Activated CD4-positive, alpha-beta memory T cell treated with anti-CD3 and anti-CD28 coated beads for 36 hours (primary cell): ENCODE measurements around the gene FBXO33. TPM values are rescaled to one million over a fixed set of nuclear protein-coding genes. Genes with fewer than 3 reads are reported as not detected.

Experiments
- CTCF ChIA-PET: fragments of 350-600 bp; sonication (Branson Sonifier 250); formaldehyde crosslinking; loops from one replicate; lab custom pipeline; 2021; ENCODE audit warnings: antibody characterized with exemption, inconsistent platforms; lab: Charles Lee
- POLR2A ChIA-PET: fragments of 350-600 bp; sonication (Branson Sonifier 250); formaldehyde crosslinking; loops from one replicate; lab custom pipeline; 2021; ENCODE audit warnings: antibody characterized with exemption; lab: Charles Lee
- DNase-seq: peaks from one replicate; pipeline ENCODE4 v3.0.0-alpha.2; 2020
- H3K27ac Mint-ChIP-seq: one replicate; pipeline ENCODE4 v1.8.0; 2021; ENCODE audit warnings: mixed read lengths
- H3K27me3 Mint-ChIP-seq: one replicate; pipeline ENCODE4 v1.8.0; 2021; ENCODE audit warnings: mixed read lengths
- H3K36me3 Mint-ChIP-seq: one replicate; pipeline ENCODE4 v1.8.0; 2021; ENCODE audit warnings: mixed read lengths
- H3K4me1 Mint-ChIP-seq: one replicate; pipeline ENCODE4 v1.8.0; 2021; ENCODE audit warnings: low read depth, mixed read lengths
- H3K4me3 Mint-ChIP-seq: one replicate; pipeline ENCODE4 v1.8.0; 2021; ENCODE audit warnings: mild to moderate bottlenecking, mixed read lengths
- H3K9me3 Mint-ChIP-seq: one replicate; pipeline ENCODE4 v1.8.0; 2021; ENCODE audit warnings: mixed read lengths
- intact Hi-C: fragments of 100-400 bp; cut with micrococcal nuclease; formaldehyde crosslinking; loops from one replicate; pipeline ENCODE4 v1.15.1; 2023
- total RNA-seq, 2 experiments: library from RNA; stranded (reverse); gene quantifications; one replicate each; pipeline ENCODE4 v1.2.3, GENCODE V29; 2021

FBXO33 gene, protein sequence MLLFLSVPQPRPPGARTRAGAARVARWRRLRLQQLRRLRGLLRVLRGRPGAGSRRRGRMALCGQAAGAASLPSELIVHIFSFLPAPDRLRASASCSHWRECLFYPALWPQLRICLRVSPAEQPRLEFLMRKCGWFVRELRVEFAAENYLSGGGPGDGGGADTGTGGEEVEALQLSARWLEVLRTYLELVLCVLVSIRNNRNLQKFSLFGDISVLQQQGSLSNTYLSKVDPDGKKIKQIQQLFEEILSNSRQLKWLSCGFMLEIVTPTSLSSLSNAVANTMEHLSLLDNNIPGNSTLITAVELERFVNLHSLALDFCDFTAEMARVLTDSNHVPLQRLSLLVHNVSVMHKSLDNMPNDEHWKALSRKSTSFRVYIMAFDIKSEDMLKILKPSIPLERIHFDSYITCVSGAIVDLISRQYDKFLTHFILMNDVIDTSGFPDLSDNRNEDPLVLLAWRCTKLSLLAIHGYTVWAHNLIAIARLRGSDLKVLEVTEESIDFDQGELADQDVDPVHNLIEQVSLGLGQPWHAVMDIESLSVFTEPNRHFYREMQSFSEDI
- total RNA-seq, result 10 to 100 TPM; 17.4 to 18.8 TPM

DNA sequence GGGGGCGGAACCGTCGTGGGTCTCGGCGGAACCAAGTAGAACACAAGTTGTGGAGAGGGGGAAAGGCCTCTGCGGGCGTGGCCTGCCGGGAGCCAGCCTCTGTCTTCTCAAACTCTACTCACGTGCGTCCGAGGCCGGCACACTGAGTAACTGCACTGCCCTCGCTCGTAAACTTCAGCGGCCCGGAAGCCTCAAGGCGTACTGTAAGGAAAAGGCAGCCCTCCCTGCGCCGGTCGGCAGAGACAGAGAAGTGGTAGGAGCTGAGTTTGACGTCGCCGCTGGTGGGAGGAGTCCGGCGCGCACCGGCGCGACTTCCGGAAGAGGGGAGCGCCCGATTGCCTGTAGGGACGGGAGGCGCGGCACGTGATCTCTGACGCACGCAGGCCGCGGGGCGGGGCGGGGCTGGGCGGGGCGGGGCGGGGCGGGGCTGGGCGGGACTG is at the start of gene FBXO33:
Gene FBXO33 (minus strand): TSS at position 255 of the 440 bp plus-strand sequence. CDS start 271 bp downstream, outside the sequence.
- peaks cover 36% of the 10 kb centered on the region for H3K4me1 Mint-ChIP-seq
- peak within 1 kb of the TSS; percentile 100 for H3K27ac Mint-ChIP-seq
- H3K27me3 Mint-ChIP-seq, result no peaks in the 10 kb centered on the region
- peak; percentile 98 for DNase-seq
- ChIA-PET CTCF (interaction anchor here (1.5 to 1.8 kb wide), 2 partner anchors 15 to 325 kb away, joined by 3 to 5 read pairs; no protein-coding TSS in a partner anchor), POLR2A (interaction anchor here (0.6 to 2.8 kb wide), 11 partner anchors 16 to 329 kb away, joined by 3 to 22 read pairs (median 10); partner anchors contain the start of genes GEMIN2, PNN, SEC23A and TRAPPC6B)
- H3K9me3 Mint-ChIP-seq, result no peaks in the 10 kb centered on the region
- intact Hi-C loops, result loop anchor here (1.0 to 10.0 kb wide), 9 partner anchors 16 to 1357 kb away; partner anchors contain the start of genes PNN, SEC23A and TRAPPC6B
- peaks cover 6% of the 10 kb centered on the region for H3K36me3 Mint-ChIP-seq
- peak within 1 kb of the TSS; percentile 99 for H3K4me3 Mint-ChIP-seq

DNA sequence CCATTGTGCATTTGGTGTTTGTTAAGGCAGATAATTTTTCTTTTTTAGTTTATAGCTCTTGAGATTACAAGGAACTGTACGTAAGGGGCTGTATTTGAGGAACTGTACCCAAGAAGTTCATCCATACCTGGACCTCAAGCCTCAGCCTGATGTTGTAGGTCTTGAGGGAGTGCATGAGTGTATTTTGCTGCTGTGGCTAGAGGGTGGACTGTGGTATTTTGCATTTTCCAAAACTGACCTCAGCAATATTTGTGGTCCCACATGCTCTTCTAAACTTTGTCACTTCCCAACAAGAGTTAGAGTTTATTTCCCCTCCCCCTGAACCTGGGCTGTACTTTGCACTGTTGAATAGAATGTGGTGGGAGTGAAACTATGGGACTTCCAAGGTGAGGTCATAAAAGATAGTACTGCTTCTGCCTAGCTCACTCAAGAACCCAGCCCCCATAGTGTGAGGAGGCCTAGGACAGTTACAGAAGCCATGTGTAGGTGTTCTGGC is 42.2 kb upstream of the FBXO33 start:
- Mint-ChIP-seq H3K4me1 (peaks cover 5% of the 10 kb centered on the region), H3K27me3 (no peaks in the 10 kb centered on the region), H3K27ac (no peak overlapping the region), H3K9me3 (peaks cover 2% of the 10 kb centered on the region), H3K4me3 (no peak overlapping the region), H3K36me3 (no peaks in the 10 kb centered on the region)
- ChIA-PET POLR2A (no interaction called here), CTCF (interaction anchor here (0.6 kb wide), 1 partner anchor 27 kb away, joined by 3 read pairs; no protein-coding TSS in a partner anchor)
- DNase-seq, result peak; percentile 15
- intact Hi-C loops, result no loop called here

DNA sequence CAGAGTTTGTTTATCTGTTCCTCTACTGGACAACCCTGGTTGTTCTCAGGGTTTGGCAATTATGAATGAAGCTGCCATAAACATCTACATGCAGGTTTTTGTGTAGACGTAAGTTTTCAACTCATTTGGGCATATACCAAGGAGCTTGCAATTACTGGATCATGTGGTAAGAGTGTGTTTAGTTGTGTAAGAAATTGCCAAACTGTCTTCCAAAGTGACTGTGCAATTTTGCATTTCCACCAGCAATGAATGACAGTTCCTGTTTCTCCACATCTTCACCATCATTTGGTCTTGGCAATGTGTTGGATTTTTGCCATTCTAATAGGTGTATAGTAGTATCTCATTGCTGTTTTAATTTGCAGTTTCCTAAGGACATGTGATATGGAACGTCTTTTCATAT is 39.8 kb upstream of the FBXO33 start:
- Mint-ChIP-seq H3K9me3 (no peaks in the 10 kb centered on the region), H3K27me3 (peaks cover 3% of the 10 kb centered on the region), H3K27ac (no peak overlapping the region), H3K4me1 (peaks cover 5% of the 10 kb centered on the region), H3K4me3 (no peak overlapping the region), H3K36me3 (no peaks in the 10 kb centered on the region)
- POLR2A ChIA-PET, result no interaction called here
- CTCF ChIA-PET, result no interaction called here
- no peak for DNase-seq
- intact Hi-C loops, result no loop called here

DNA sequence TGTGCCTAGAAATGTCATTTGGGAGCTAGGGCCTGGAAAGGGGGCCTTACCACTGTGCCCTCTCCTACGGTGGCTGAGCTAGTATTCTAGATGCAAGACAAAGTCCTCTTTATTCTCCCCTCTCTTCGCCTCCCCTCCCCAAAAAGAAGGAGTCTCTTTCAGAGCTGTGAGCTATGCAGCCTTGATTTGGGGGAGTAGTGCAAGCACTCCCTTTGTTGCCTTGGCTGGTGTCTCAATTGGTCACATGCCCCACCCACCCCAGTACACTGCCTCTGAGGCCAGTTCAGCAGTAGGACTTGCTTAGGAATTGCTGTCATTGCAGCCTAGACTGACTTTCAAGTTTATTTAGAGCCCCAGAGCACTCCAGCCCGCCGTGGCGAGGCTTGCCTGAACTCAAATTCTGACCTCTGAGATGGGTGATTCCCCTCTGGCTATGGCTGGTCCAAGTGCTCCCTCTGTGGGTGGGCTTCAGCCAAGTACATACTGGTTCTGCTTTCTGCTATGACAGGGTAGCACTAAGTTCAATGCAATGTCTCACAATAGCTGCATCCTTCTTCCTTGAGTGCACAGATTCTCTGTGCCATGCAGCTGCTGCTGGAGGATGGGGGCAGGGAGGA is 37.0 kb upstream of the FBXO33 start:
- no peaks in the 10 kb centered on the region for H3K36me3 Mint-ChIP-seq
- ChIA-PET POLR2A (no interaction called here), CTCF (interaction anchor here (2.7 kb wide), 1 partner anchor 238 kb away, joined by 14 read pairs; no protein-coding TSS in a partner anchor)
- no peaks in the 10 kb centered on the region for H3K9me3 Mint-ChIP-seq
- intact Hi-C loops, result loop anchor here (1.0 kb wide), 1 partner anchor 238 kb away; no protein-coding TSS in a partner anchor
- peaks cover 4% of the 10 kb centered on the region for H3K27me3 Mint-ChIP-seq
- no peak overlapping the region for H3K27ac Mint-ChIP-seq
- no peak overlapping the region for H3K4me3 Mint-ChIP-seq
- H3K4me1 Mint-ChIP-seq, result no peaks in the 10 kb centered on the region
- peak; percentile 55 for DNase-seq

DNA sequence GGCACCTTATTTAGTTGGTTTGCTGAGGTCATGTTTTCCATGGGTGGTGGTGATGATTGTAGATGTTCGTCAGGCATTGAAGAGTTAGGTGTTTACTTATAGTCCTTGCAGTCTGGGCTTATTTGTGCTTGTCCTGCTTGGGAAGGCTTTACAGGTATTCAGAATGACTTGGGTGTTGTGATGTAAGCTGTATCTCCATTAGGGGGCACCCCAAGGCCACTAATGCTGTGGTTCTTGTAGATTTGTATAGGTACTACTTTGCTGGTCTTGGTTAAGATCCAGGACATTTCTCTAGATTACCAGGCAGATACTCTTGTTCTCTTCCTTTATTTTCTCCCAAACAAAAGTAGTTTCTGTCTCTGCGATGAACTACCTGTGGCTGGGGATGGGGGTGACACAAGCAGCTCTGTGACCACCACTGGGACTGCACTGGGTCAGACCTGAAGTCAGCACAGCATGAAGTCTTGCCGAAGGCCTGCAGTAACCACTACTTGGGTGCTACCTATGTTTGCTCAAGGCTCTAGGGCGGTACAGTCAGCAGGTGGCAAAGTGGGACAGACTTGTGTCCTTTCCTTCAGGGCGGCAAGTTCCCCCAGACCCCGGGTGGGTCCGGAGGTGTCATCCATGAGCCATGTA is 35.8 kb upstream of the FBXO33 start:
- H3K27me3 Mint-ChIP-seq, result peaks cover 4% of the 10 kb centered on the region
- no peak overlapping the region for H3K27ac Mint-ChIP-seq
- H3K4me1 Mint-ChIP-seq, result no peaks in the 10 kb centered on the region
- H3K4me3 Mint-ChIP-seq, result no peak overlapping the region
- ChIA-PET CTCF (interaction anchor here (0.7 to 2.7 kb wide), 3 partner anchors 20 to 1503 kb away, joined by 3 to 14 read pairs (median 3); no protein-coding TSS in a partner anchor), POLR2A (no interaction called here)
- no peaks in the 10 kb centered on the region for H3K36me3 Mint-ChIP-seq
- DNase-seq, result peak; percentile 48
- no peaks in the 10 kb centered on the region for H3K9me3 Mint-ChIP-seq
- intact Hi-C loops, result no loop called here

DNA sequence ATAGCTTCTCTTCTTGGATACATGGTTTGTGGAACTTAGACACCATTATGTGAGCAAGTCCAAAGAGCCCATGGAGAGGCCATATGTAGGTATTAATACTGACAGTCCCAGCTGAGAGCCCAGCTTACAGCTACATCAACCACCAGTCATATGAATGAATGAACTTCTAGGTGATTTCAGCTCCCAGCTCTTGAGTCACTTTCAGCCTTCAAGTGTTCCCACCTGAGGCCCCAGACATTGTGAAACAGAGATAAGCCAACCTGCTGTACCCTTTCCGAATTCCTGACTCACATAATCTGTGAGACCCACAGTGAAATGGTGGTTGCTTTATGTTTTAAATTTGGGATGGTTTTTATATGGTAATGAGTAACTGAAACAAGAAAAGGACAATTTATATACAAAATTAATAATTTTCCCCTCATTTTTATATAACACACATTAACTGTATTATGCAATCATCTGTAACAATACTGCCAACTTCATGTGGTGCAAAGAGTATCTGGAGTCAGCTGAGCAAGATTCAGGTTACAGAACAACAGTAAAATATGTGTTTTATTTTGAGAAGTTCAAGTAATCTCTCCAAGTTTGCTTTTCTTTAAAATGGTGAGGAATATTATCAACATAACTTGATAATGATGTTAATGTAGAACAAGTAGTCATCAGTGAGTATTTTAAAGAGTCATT is 27.7 kb upstream of the FBXO33 start:
- intact Hi-C loops, result no loop called here
- Mint-ChIP-seq H3K9me3 (no peaks in the 10 kb centered on the region), H3K4me1 (peaks cover 3% of the 10 kb centered on the region), H3K36me3 (no peaks in the 10 kb centered on the region), H3K27ac (no peak overlapping the region), H3K4me3 (no peak overlapping the region), H3K27me3 (no peaks in the 10 kb centered on the region)
- no peak for DNase-seq
- ChIA-PET POLR2A (no interaction called here), CTCF (interaction anchor here (0.7 kb wide), 1 partner anchor 73 kb away, joined by 3 read pairs; no protein-coding TSS in a partner anchor)

DNA sequence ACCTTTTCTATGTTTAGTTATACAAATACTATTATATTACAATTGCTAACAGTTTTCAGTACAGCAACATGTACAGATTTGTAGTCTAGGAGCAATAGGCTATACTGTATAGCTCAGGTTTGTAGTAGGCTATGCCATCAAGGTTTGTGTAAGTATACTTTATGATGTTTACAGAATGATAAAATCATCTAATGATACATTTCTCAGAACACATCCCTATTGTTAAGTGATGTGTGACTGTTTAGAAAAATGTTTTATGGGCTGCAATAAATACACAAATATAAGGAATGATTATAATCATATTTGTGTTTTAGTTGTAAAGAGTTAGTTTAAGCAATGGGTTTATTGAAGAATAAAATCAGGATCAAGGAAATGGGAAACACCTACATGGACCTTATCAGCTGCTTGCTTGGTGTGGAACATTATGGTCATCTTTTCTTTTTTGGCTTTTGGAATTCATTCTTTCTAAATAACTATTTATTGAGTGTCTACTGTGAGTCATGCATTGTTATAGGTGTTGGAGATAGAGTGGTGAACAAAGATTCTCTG is 24.5 kb upstream of the FBXO33 start:
- no peak for DNase-seq
- no peaks in the 10 kb centered on the region for H3K36me3 Mint-ChIP-seq
- H3K9me3 Mint-ChIP-seq, result no peaks in the 10 kb centered on the region
- no peak overlapping the region for H3K27ac Mint-ChIP-seq
- intact Hi-C loops, result no loop called here
- H3K27me3 Mint-ChIP-seq, result no peaks in the 10 kb centered on the region
- CTCF ChIA-PET, result no interaction called here
- peaks cover 7% of the 10 kb centered on the region for H3K4me1 Mint-ChIP-seq
- H3K4me3 Mint-ChIP-seq, result no peak overlapping the region
- POLR2A ChIA-PET, result no interaction called here

DNA sequence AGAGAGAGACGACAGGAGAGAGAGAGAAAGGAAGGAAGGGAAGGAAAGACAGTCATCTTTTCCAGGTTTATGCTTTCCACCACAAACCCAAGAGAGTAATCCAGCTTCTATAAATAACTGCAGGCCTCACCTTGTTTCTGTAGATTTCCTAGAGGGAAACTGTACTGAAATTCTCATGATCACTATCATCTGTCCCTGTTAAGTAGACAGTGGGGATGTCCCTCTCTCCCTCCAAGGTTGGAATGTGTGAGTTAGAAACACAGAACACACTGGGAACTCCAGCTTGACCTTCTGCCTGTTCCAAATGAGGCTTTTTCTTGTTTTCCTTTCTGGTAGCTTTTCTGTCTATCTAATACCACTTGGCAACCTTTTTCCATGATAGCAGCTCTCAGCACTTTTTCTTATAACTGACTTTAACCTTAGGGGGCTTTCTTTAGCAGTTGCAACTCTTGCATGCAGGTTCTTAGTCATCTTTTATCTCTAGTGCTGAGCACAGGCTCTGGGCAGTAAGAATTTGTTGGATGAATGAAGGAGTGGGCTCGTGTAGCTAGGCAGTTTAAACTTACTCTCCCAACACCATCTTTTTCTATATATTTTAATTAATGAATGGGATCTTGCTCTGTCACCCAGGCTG is 22.8 kb upstream of the FBXO33 start:
- Mint-ChIP-seq H3K27ac (no peak overlapping the region), H3K4me3 (no peak overlapping the region), H3K4me1 (peaks cover 13% of the 10 kb centered on the region), H3K27me3 (no peaks in the 10 kb centered on the region), H3K9me3 (no peaks in the 10 kb centered on the region), H3K36me3 (no peaks in the 10 kb centered on the region)
- intact Hi-C loops, result loop anchor here (5.0 kb wide), 1 partner anchor 223 kb away; the partner anchor contains the start of gene MIA2
- POLR2A ChIA-PET, result interaction anchor here (1.3 kb wide), 1 partner anchor 22 kb away, joined by 3 read pairs; no protein-coding TSS in a partner anchor
- DNase-seq, result no peak
- CTCF ChIA-PET, result no interaction called here

DNA sequence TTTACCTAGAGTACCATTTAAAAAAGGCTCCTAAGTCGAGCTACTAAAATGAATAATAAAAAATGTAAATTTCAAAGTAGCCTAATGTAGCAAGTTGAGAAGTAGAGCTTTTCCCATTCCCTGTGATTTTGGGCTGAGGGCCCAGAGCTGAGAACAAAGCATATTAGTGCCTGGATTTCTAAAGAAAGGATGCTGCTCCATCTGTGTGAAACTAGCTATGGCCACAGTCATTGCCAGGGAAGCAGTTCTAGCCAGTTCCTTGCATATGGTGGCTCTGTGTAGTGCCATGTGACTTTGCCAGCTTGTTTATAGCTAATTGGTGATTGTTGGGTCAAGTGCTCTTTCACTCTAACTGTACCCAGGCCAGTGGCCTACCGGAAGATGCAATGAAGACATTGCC is 20.4 kb upstream of the FBXO33 start:
- CTCF ChIA-PET, result interaction anchor here (0.7 kb wide), 1 partner anchor 438 kb away, joined by 3 read pairs; no protein-coding TSS in a partner anchor

DNA sequence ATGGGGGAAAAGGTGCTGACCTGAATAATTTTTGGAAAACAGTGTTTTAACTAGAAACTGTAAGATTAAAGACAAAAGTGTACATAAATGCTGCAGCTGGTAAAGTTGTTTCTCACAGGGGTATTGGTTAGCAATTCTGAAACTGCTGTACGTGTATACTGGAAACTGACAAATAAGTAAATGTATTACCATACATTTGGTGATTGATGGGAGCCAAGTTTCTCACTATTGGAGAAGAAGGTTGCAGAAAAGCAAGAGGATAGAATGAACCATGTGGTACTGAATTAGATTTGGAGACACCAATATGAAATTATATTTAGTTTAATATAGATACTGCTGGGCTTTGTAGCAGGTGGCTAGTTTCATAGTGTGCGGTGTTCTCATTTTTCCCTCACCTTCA is 19.6 kb upstream of the FBXO33 start:
- no peaks in the 10 kb centered on the region for H3K9me3 Mint-ChIP-seq
- no peaks in the 10 kb centered on the region for H3K27me3 Mint-ChIP-seq
- H3K4me1 Mint-ChIP-seq, result peaks cover 32% of the 10 kb centered on the region
- peak overlapping the region; percentile 50 for H3K27ac Mint-ChIP-seq
- intact Hi-C loops, result loop anchor here (5.0 kb wide), 1 partner anchor 220 kb away; the partner anchor contains the start of gene MIA2
- CTCF ChIA-PET, result interaction anchor here (0.7 kb wide), 1 partner anchor 438 kb away, joined by 3 read pairs; no protein-coding TSS in a partner anchor
- DNase-seq, result no peak
- H3K4me3 Mint-ChIP-seq, result no peak overlapping the region
- POLR2A ChIA-PET, result interaction anchor here (0.7 kb wide), 1 partner anchor 282 kb away, joined by 3 read pairs; the partner anchor contains the start of gene TRAPPC6B
- H3K36me3 Mint-ChIP-seq, result no peaks in the 10 kb centered on the region

More for the DNA sequence above, 20.4 kb upstream of the FBXO33 start:
- H3K27ac Mint-ChIP-seq, result no peak overlapping the region
- H3K27me3 Mint-ChIP-seq, result no peaks in the 10 kb centered on the region
- no peaks in the 10 kb centered on the region for H3K36me3 Mint-ChIP-seq
- POLR2A ChIA-PET, result no interaction called here
- intact Hi-C loops, result loop anchor here (5.0 kb wide), 1 partner anchor 220 kb away; the partner anchor contains the start of gene MIA2
- peaks cover 24% of the 10 kb centered on the region for H3K4me1 Mint-ChIP-seq
- H3K9me3 Mint-ChIP-seq, result no peaks in the 10 kb centered on the region
- no peak for DNase-seq
- no peak overlapping the region for H3K4me3 Mint-ChIP-seq
